ENCODE results near the gene UBE2Z. TPM values are rescaled to one million over a fixed set of nuclear protein-coding genes. Genes with fewer than 3 reads are reported as not detected.

Gene UBE2Z
- total and polyA plus RNA-seq, 7 donors, result 45.6 to 56.5 (median 51.1) TPM

- Histone ChIP-seq H3K4me3 (no peak overlapping the region), H3K36me3 (peaks cover 33 to 100% (median 68%) of the 10 kb centered on the region in 4 donors), H3K9me3 (no peaks in the 10 kb centered on the region), H3K27me3 (no peaks in the 10 kb centered on the region), H3K27ac (no peak overlapping the region), H3K4me1 (no peaks in the 10 kb centered on the region)
- intact Hi-C loops (cut with DNase I), result no loop called here
- 80 to 92% methylated on average over 4 of the region's 4 CpGs for WGBS, 2 donors
- no peak for DNase-seq
- TF ChIP-seq CTCF (IDR thresholded peaks at IDR 0.05) (no peak), POLR2A (IDR thresholded peaks at IDR 0.05) (no peak)
These were observed 17.2 kb downstream of the UBE2Z start for GRCh38 chr17:48925251-48925990.

DNA sequence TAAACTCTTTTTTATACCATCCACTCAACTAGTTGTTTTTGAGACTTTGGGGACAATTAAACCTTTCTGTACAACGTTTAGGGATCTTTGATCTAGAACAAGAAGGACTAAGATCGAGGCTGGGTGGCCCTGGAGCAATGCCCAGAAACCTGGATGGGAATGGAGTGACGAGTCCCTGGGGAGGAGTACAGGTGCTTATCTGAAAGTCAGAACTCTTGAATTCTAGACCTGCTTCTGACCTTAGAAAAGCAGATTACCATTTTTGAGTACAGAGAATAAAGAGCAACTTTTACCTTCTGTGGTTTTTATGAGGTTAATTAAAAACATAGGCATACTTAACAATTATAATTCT lies 17.8 kb downstream of the UBE2Z start:
- no peak for DNase-seq
- Histone ChIP-seq H3K4me1 (no peaks in the 10 kb centered on the region), H3K9me3 (no peaks in the 10 kb centered on the region), H3K36me3 (peaks cover 28 to 100% (median 64%) of the 10 kb centered on the region in 4 donors), H3K4me3 (no peak overlapping the region), H3K27me3 (no peaks in the 10 kb centered on the region), H3K27ac (no peak overlapping the region)
- 29 to 67% methylated on average over 3 of the region's 3 CpGs for WGBS, 2 donors
- TF ChIP-seq POLR2A (IDR thresholded peaks at IDR 0.05) (no peak), EP300 (IDR thresholded peaks at IDR 0.05) (no peak), POLR2AphosphoS5 (IDR thresholded peaks at IDR 0.05) (no peak), CTCF (IDR thresholded peaks at IDR 0.05) (no peak)
- intact Hi-C loops (cut with DNase I), result no loop called here

DNA sequence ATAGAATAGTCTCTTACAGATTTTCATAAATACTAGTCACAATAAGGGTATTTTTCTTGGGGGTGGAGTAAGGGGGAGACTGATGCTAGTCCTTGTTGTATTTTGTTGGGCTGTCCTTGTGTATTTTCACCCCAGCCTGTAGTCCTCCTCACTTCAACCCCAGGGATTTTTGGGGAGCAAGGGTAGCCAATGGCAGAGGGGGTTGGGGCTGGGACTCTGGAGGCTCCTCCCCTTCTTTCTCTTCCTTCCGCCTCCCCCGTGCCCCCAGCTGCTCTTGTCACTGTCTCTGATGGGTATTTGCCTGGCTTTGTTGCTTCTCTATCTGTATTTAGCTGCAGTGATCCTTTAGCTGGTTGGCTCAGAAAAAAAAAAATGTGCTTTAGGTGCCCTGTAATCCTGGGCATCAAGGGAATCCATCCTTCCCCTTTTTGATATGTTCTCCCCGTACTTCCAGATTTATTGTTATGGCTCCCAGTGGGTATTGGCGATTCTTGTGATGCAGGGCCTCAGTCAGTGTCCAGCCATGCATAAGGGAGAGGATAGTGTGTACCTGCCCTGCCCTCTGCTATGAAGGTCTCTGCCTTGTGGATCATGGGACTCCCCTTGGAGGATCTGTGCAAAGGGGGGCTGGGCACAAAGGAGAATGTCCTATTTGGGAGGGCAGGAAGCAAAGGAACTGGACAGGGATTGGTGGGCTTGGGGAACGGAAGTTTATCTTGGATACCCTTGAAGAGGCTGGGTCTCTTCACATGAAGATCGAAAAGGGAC lies 20.0 kb downstream of the UBE2Z start:
- Histone ChIP-seq H3K27ac (no peak overlapping the region), H3K9me3 (no peaks in the 10 kb centered on the region), H3K4me3 (no peak overlapping the region), H3K36me3 (peaks cover 23 to 100% (median 56%) of the 10 kb centered on the region in 4 donors), H3K4me1 (no peaks in the 10 kb centered on the region), H3K27me3 (no peaks in the 10 kb centered on the region)
- WGBS, 2 donors, result 75 to 93% methylated on average over 6 of the region's 6 CpGs
- intact Hi-C loops (cut with DNase I), result no loop called here
- no peak for TF ChIP-seq EP300 (IDR thresholded peaks at IDR 0.05)
- no peak for TF ChIP-seq CTCF (IDR thresholded peaks at IDR 0.05)
- TF ChIP-seq POLR2AphosphoS5 (IDR thresholded peaks at IDR 0.05), result no peak
- TF ChIP-seq POLR2A (IDR thresholded peaks at IDR 0.05), result no peak
- no peak for DNase-seq

- no peak overlapping the region for H3K27ac ChIP-seq
- TF ChIP-seq POLR2A (IDR thresholded peaks at IDR 0.05) (no peak), POLR2AphosphoS5 (IDR thresholded peaks at IDR 0.05) (no peak), CTCF (IDR thresholded peaks at IDR 0.05) (no peak), EP300 (IDR thresholded peaks at IDR 0.05) (no peak)
These were observed 20.9 kb downstream of the UBE2Z start for GRCh38 chr17:48928876-48929811.

More at GRCh38 chr17:48928876-48929811, 20.9 kb downstream of the UBE2Z start:
- Histone ChIP-seq H3K4me3 (no peak overlapping the region), H3K27me3 (no peaks in the 10 kb centered on the region), H3K36me3 (peaks cover 23 to 100% (median 56%) of the 10 kb centered on the region in 4 donors), H3K9me3 (no peaks in the 10 kb centered on the region), H3K4me1 (no peaks in the 10 kb centered on the region)
- 75 to 85% methylated on average over 6 of the region's 6 CpGs for WGBS, 2 donors
- no peak for DNase-seq
- intact Hi-C loops (cut with DNase I), result no loop called here
